Measurements from ENCODE around the gene SRSF7. TPM values are rescaled to one million over a fixed set of nuclear protein-coding genes. Genes with fewer than 3 reads are reported as not detected.

Gene SRSF7
- total and polyA plus RNA-seq, 2 donors, result 115 to 132 TPM

- H3K4me3 ChIP-seq (ENCODE audit: low read depth, low read length), result no peak overlapping the region
- 94% methylated on average over 5 of the region's 5 CpGs for WGBS
- DNase-seq (ENCODE audit: extremely low spot score), result no peak
- H3K36me3 ChIP-seq (ENCODE audit: insufficient read depth), result no peaks in the 10 kb centered on the region
- no peak overlapping the region for H3K27ac ChIP-seq (ENCODE audit: low read depth)
- H3K4me1 ChIP-seq (ENCODE audit: insufficient read depth), result no peaks in the 10 kb centered on the region
These were observed 52.6 kb downstream of the SRSF7 start for GRCh38 chr2:38698467-38699003.

- no peak overlapping the region for H3K4me3 ChIP-seq (ENCODE audit: low read depth, low read length)
- no peak overlapping the region for H3K27ac ChIP-seq (ENCODE audit: low read depth)
- DNase-seq (ENCODE audit: extremely low spot score), result no peak
- peaks cover under 1% of the 10 kb centered on the region for H3K4me1 ChIP-seq (ENCODE audit: insufficient read depth)
- WGBS, result 84% methylated on average over 8 of the region's 8 CpGs
- no peaks in the 10 kb centered on the region for H3K36me3 ChIP-seq (ENCODE audit: insufficient read depth)
These were observed 53.9 kb downstream of the SRSF7 start for GRCh38 chr2:38697116-38697840.

Other genes with a start within 250 kb of the SRSF7 start
- gene HNRNPLL, start 148.4 kb downstream of the SRSF7 start, total RNA-seq, result 106 TPM
- gene HNRNPLL, start 148.4 kb downstream of the SRSF7 start, polyA plus RNA-seq, result 28.4 TPM
- 16.8 TPM for gene GALM, start 85.2 kb downstream of the SRSF7 start, total RNA-seq
- 12.7 TPM for gene GALM, start 85.2 kb downstream of the SRSF7 start, polyA plus RNA-seq
- 12.2 TPM for gene GEMIN6, start 26.8 kb upstream of the SRSF7 start, total RNA-seq
- gene GEMIN6, start 26.8 kb upstream of the SRSF7 start, polyA plus RNA-seq, result 7.7 TPM
- 30.3 TPM for gene DHX57, start 124.6 kb upstream of the SRSF7 start, total RNA-seq
- gene DHX57, start 124.6 kb upstream of the SRSF7 start, polyA plus RNA-seq, result 9.2 TPM
- 15.3 TPM for gene MORN2, start 124.6 kb upstream of the SRSF7 start, total RNA-seq
- 20.2 TPM for gene MORN2, start 124.6 kb upstream of the SRSF7 start, polyA plus RNA-seq
- 2.1 TPM for gene ARHGEF33, start 138.5 kb upstream of the SRSF7 start, total RNA-seq
- 0.99 TPM for gene ARHGEF33, start 138.5 kb upstream of the SRSF7 start, polyA plus RNA-seq